ENCODE results near the gene TREML4.

Gene TREML4

GRCh38 chr6:41247288-41247865 is 19.2 kb downstream of the TREML4 start:
- no peak for TF ChIP-seq CTCF (IDR thresholded peaks at IDR 0.05)

GRCh38 chr6:41247882-41248705 is 19.9 kb downstream of the TREML4 start:
- no peak for TF ChIP-seq CTCF (IDR thresholded peaks at IDR 0.05)

GRCh38 chr6:41252401-41253169 is 24.4 kb downstream of the TREML4 start:
- TF ChIP-seq CTCF (IDR thresholded peaks at IDR 0.05): no peak

GRCh38 chr6:41255110-41255509 is 27.0 kb downstream of the TREML4 start:
- TF ChIP-seq CTCF (IDR thresholded peaks at IDR 0.05): no peak

GRCh38 chr6:41255638-41256246 is 27.6 kb downstream of the TREML4 start:
- no peak for TF ChIP-seq CTCF (IDR thresholded peaks at IDR 0.05)

- TF ChIP-seq CTCF (IDR thresholded peaks at IDR 0.05): no peak
These were observed 28.2 kb downstream of the TREML4 start for GRCh38 chr6:41256383-41256782.

All from LNCAP (cell line).